IPS-20b (cell line): ENCODE data around the gene CLC.
"Not testable (repeated sequence)": the region's sequence is repeated elsewhere in the genome, so short reads cannot be mapped to it uniquely, and the experiment has no call there.

Experiments
- H3K27ac ChIP-seq: one replicate; pipeline ENCODE4 v1.5.1; 2013; ENCODE audit warnings: low read length
- H3K27me3 ChIP-seq: 2 replicates; pipeline ENCODE4 v1.6.1; 2013; ENCODE audit warnings: mild to moderate bottlenecking, low read length, inconsistent platforms; ENCODE audit not compliant: insufficient read depth
- H3K36me3 ChIP-seq: 2 replicates; pipeline ENCODE4 v1.6.1; 2013; ENCODE audit warnings: low read depth, mild to moderate bottlenecking, inconsistent platforms, low read length, moderate library complexity; ENCODE audit not compliant: insufficient read depth
- H3K4me1 ChIP-seq: 2 replicates; pipeline ENCODE4 v1.6.1; 2013; ENCODE audit warnings: mild to moderate bottlenecking, control low read depth, inconsistent platforms, low read length, moderate library complexity; ENCODE audit not compliant: insufficient read depth
- H3K4me3 ChIP-seq: 2 replicates; pipeline ENCODE4 v1.5.1; 2013; ENCODE audit warnings: mild to moderate bottlenecking, low read length, inconsistent platforms
- H3K9ac ChIP-seq: 2 replicates; pipeline ENCODE4 v1.6.1; 2013; ENCODE audit warnings: low read depth, mild to moderate bottlenecking, inconsistent platforms, low read length, moderate library complexity
- H3K9me3 ChIP-seq: 2 replicates; pipeline ENCODE4 v1.6.1; 2013; ENCODE audit warnings: mild to moderate bottlenecking, low read depth, low read length, inconsistent platforms; ENCODE audit not compliant: insufficient read depth

CLC gene

GRCh38 chr19:39728040-39728439 lies 9.8 kb downstream of the CLC start:
- no peak overlapping the region for H3K9ac ChIP-seq
- H3K9me3 ChIP-seq = no peaks in the 10 kb centered on the region; the same call in 1 of the 2 replicates
- H3K4me3 ChIP-seq = no peak overlapping the region
- H3K27ac ChIP-seq = no peak overlapping the region
- H3K27me3 ChIP-seq = peaks cover 14% of the 10 kb centered on the region; the same call in 1 of the 2 replicates
- no peaks in the 10 kb centered on the region for H3K4me1 ChIP-seq
- no peaks in the 10 kb centered on the region for H3K36me3 ChIP-seq

- H3K27ac ChIP-seq = no peak overlapping the region
- H3K9me3 ChIP-seq = no peaks in the 10 kb centered on the region; the same call in 1 of the 2 replicates
- peaks cover 16% of the 10 kb centered on the region; the same call in 1 of the 2 replicates for H3K27me3 ChIP-seq
- no peaks in the 10 kb centered on the region for H3K4me1 ChIP-seq
- no peaks in the 10 kb centered on the region for H3K36me3 ChIP-seq
- H3K9ac ChIP-seq = no peak overlapping the region
- H3K4me3 ChIP-seq = no peak overlapping the region
These were observed 10.6 kb downstream of the CLC start for GRCh38 chr19:39727070-39727800.

GRCh38 chr19:39725995-39726394 lies 11.8 kb downstream of the CLC start:
- Histone ChIP-seq H3K27ac (no peak overlapping the region), H3K4me3 (no peak overlapping the region), H3K4me1 (no peaks in the 10 kb centered on the region), H3K9ac (no peak overlapping the region), H3K36me3 (no peaks in the 10 kb centered on the region), H3K9me3 (no peaks in the 10 kb centered on the region), H3K27me3 (peaks cover 16% of the 10 kb centered on the region; the same call in 1 of the 2 replicates)

DNA sequence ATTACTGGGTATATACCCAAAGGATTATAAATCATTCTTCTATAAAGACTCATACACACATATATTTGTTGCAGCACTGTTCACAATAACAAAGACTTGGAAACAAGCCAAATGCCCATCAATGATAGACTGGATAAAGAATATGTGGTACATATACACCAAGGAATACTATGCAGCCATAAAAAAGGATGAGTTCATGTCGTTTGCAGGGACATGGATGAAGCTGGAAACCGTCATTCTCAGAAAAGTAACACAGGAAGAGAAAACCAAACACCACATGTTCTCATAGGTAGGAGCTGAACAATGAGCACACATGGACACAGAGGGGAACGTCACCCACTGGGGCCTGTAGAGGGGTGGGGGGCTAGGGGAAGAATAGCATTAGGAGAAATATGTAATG lies 17.7 kb downstream of the CLC start:
- H3K27me3 ChIP-seq, H3K27ac ChIP-seq, H3K36me3 ChIP-seq, H3K4me1 ChIP-seq, H3K4me3 ChIP-seq, H3K9me3 ChIP-seq, H3K9ac ChIP-seq: not testable (repeated sequence)

GRCh38 chr19:39710333-39710890 lies 27.4 kb downstream of the CLC start:
- Histone ChIP-seq H3K27ac (no peak overlapping the region), H3K9me3 (no peaks in the 10 kb centered on the region), H3K27me3 (no peaks in the 10 kb centered on the region), H3K9ac (no peak overlapping the region), H3K4me3 (no peak overlapping the region), H3K36me3 (no peaks in the 10 kb centered on the region), H3K4me1 (no peaks in the 10 kb centered on the region; the same call in 1 of the 2 replicates)

- Histone ChIP-seq H3K9me3 (no peaks in the 10 kb centered on the region), H3K4me1 (no peaks in the 10 kb centered on the region; the same call in 1 of the 2 replicates), H3K36me3 (no peaks in the 10 kb centered on the region), H3K27me3 (no peaks in the 10 kb centered on the region), H3K27ac (no peak overlapping the region), H3K9ac (no peak overlapping the region), H3K4me3 (no peak overlapping the region)
These were observed 28.6 kb downstream of the CLC start for GRCh38 chr19:39709026-39709872.

DNA sequence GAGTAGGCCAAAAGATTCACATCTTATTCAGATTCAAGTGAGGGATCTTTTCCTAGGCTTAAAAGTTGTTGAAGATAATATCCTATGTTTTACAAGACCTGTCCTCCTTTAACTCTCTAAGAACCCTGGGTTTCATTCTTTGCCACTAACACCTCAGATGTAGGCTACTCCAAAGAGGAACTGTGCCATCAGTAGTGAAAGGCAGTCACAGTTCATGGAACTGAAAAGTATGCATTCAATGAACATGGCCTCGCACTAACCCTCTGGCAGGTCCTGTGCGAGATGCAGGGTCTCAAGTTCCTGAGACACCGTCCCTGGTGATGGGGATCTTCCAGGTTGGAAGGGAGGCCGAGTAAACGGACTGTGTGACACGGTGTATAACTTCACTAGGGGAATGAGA lies 29.2 kb downstream of the CLC start:
- Histone ChIP-seq H3K4me3 (no peak overlapping the region), H3K27ac (no peak overlapping the region), H3K9ac (no peak overlapping the region), H3K36me3 (no peaks in the 10 kb centered on the region), H3K9me3 (no peaks in the 10 kb centered on the region), H3K27me3 (no peaks in the 10 kb centered on the region), H3K4me1 (no peaks in the 10 kb centered on the region; the same call in 1 of the 2 replicates)

DNA sequence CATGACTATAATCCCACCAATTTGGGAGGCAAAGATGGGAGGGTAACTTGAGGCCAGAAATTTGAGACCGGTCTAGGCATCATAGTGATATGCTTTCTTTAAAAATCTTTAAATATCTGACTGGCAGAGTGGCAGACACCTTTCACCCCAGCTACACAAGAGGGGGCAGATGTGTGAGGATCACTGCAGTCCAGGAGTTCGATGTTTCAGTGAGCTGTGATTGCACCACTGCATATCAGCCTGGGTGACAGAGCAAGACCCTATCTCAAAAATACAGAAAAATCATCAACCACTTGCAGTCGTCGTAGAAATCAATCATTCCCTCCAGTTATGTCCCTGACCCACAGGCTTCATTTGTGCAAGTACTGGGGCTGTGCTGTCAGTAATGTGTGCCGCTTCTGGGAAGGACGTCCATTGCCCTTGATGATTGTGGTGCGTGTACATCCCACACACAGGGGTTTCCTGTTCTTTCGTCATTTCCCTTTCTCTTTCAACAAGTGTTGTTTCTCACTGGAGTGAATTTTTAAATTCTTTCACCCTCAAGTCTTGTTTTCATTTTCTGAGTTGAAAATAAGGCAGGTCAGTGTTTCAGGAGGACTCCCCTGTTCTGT lies 32.1 kb downstream of the CLC start:
- no peak overlapping the region for H3K9ac ChIP-seq
- H3K4me3 ChIP-seq = no peak overlapping the region
- no peaks in the 10 kb centered on the region for H3K27me3 ChIP-seq
- no peaks in the 10 kb centered on the region for H3K9me3 ChIP-seq
- H3K36me3 ChIP-seq = no peaks in the 10 kb centered on the region
- no peaks in the 10 kb centered on the region; the same call in 1 of the 2 replicates for H3K4me1 ChIP-seq
- no peak overlapping the region for H3K27ac ChIP-seq

DNA sequence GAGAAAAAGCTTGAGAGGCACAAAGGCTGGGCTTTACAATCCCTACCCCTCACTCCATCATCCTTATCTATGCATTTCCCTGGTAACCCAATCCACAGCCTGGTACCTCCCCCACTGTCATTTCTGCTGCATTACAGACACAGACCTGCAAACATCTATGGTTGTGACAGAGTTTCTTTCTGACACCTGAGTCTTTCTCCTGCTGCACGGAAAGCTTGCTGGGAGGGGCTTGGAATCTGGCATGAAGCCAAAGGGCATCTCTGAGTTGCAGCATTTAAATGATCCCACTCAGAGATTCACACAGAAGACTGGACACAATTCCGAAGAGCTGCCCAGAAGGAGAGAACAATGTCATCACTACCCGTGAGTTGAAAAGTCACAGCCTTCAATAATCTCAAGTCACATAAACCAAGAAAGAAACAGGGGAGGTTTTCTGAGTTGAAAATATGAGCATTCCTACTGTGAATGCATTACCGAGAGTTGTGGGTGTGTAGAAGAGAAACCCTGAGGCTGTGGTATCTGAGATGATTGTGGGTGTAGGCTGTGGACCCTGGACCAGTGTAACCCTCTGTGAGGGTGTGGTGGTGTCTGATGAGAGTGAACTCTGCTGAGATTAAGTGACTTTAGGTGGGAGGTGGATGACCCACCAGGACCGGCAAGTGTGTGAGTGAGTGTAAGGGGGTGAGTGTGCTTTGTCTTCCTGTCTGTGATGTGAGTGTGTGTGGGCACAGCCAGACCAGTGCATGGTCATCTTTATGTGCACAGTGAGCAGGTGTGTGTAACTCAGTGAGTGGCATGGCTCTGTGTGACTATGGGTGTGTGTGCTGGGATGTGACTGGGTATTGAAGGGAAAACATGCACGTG lies 33.4 kb downstream of the CLC start, which contains the start of gene LGALS14:
LGALS14 (plus strand) TSS at position 301 of the 864 bp plus-strand sequence; CDS start at position 349, 48 bp downstream.
- no peaks in the 10 kb centered on the region for H3K36me3 ChIP-seq
- H3K9ac ChIP-seq = no peak within 1 kb of the TSS
- H3K27me3 ChIP-seq = no peaks in the 10 kb centered on the region
- no peak within 1 kb of the TSS for H3K4me3 ChIP-seq
- no peaks in the 10 kb centered on the region for H3K9me3 ChIP-seq
- no peak within 1 kb of the TSS for H3K27ac ChIP-seq
- H3K4me1 ChIP-seq = no peaks in the 10 kb centered on the region; the same call in 1 of the 2 replicates

DNA sequence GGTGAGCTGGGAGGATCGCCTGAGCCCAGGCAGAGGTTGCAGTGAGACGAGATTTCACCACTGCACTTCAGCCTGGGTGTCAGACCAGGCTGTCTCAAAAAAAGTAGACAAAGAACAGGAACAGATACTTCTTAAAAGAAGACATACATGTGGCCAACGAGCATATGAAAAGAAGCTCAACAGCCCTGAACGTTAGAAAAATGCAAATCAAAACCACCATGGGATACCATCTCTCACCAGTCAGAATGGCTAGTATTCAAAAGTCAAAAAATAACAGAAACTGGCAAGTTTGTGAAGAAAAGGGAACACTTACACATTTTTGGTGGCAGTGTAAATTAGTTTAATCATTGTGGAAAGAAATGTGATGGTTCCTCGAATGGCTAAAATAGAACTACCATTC lies 36.5 kb downstream of the CLC start:
- no peak overlapping the region for H3K9ac ChIP-seq
- H3K9me3 ChIP-seq = no peaks in the 10 kb centered on the region
- H3K4me3 ChIP-seq = no peak overlapping the region
- H3K27me3 ChIP-seq = no peaks in the 10 kb centered on the region
- H3K4me1 ChIP-seq = no peaks in the 10 kb centered on the region
- no peaks in the 10 kb centered on the region for H3K36me3 ChIP-seq
- no peak overlapping the region for H3K27ac ChIP-seq

DNA sequence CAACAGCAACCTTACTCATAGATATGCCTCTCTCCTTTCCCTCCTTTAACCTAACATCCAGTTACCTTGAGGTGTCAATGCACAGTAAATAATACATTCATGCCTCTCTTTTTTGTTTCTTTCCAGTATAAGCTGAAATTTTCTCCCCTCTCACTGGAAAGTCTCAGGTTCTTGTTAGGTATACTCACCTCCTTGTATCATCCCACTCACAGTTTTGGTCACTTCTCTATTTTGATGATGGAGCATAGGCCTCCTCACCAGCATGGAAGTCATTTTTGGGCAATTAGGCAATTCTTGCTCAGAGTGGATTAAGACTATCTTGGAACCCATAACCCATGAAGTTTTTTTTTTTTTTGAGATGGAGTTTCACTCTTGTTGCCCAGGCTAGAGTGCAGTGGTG lies 39.3 kb downstream of the CLC start:
- no peaks in the 10 kb centered on the region for H3K9me3 ChIP-seq
- H3K9ac ChIP-seq = no peak overlapping the region
- no peaks in the 10 kb centered on the region for H3K27me3 ChIP-seq
- no peaks in the 10 kb centered on the region for H3K36me3 ChIP-seq
- H3K27ac ChIP-seq = no peak overlapping the region
- no peak overlapping the region for H3K4me3 ChIP-seq
- no peaks in the 10 kb centered on the region for H3K4me1 ChIP-seq
